H1 (cell line): Measurements from ENCODE around the gene TMEM131L. TPM values are rescaled to one million over a fixed set of nuclear protein-coding genes. Genes with fewer than 3 reads are reported as not detected.

Experiments used
- BACH1 ChIP-seq: IDR thresholded peaks from 2 replicates; pipeline ENCODE4 v1.6.1; 2012; ENCODE audit warnings: low read length, improper control_type of control experiment
- CTBP2 ChIP-seq: IDR thresholded peaks from 2 replicates; pipeline ENCODE4 v1.7.0; 2011; ENCODE audit warnings: borderline replicate concordance, mild to moderate bottlenecking, moderate library complexity, mixed read lengths, low read length; ENCODE audit not compliant: insufficient read depth, insufficient read length
- GABPA ChIP-seq: IDR thresholded peaks from 2 replicates; pipeline ENCODE4 v1.6.1; 2011; ENCODE audit warnings: mild to moderate bottlenecking, low read length, moderate library complexity, borderline replicate concordance; ENCODE audit not compliant: insufficient read depth
- RAD21 ChIP-seq, 2 experiments: IDR thresholded peaks in 1 of 2; conservative IDR thresholded peaks in 1 of 2; 2 replicates each; pipeline ENCODE4 v1.6.1; 2011; ENCODE audit warnings: low read depth in 2 of 2, low read length in 2 of 2, improper control_type of control experiment in 1 of 2, inconsistent platforms in 1 of 2, mild to moderate bottlenecking in 1 of 2, moderate library complexity in 1 of 2
- RXRA ChIP-seq: IDR thresholded peaks from 2 replicates; pipeline ENCODE4 v1.6.1; 2011; ENCODE audit warnings: low read depth, mild to moderate bottlenecking, low read length, moderate library complexity; ENCODE audit not compliant: insufficient read depth
- SAP30 ChIP-seq: fragments of 300-600 bp; sonication (generic); IDR thresholded peaks from 2 replicates; pipeline ENCODE4 v1.7.1; 2012; ENCODE audit warnings: low read length, moderate library complexity, mild to moderate bottlenecking, inconsistent platforms; ENCODE audit not compliant: insufficient read depth, insufficient replicate concordance
- SIX5 ChIP-seq: IDR thresholded peaks from 2 replicates; pipeline ENCODE4 v1.6.1; 2011; ENCODE audit warnings: mild to moderate bottlenecking, low read depth, low read length
- YY1 ChIP-seq: IDR thresholded peaks from 2 replicates; pipeline ENCODE4 v1.6.1; 2011; ENCODE audit warnings: low read depth, mild to moderate bottlenecking, low read length
- polyA plus RNA-seq, 7 experiments: library from polyadenylated mRNA; depleted of rRNA in 3 of 7; stranded (reverse) in 5 of 7; unstranded in 2 of 7; fragments of >200 nt in 5 of 7; fragments of 200-250 nt in 2 of 7; gene quantifications; 1 replicate in 5 of 7; 2 replicates in 1 of 7; 4 replicates in 1 of 7; pipeline versions ENCODE4 v1.2.1 to v1.2.3, GENCODE V29; 2011 to 2013; ENCODE audit warnings: missing spikeins in 2 of 7, mixed read lengths in 2 of 7
- total RNA-seq: library from RNA; stranded (reverse); fragmentation: NEBNext Ultra II Directional; extraction: Animal tissue kit (Norgen Biotek cat#: 25700); gene quantifications from 2 replicates; pipeline ENCODE4 v1.2.1, GENCODE V29; 2021
- TF ChIP-seq, protein P1 (sequence below): fragments of 300-600 bp; sonication (generic); IDR thresholded peaks from 2 replicates; pipeline ENCODE4 v1.7.1; 2012; ENCODE audit warnings: low read length, moderate library complexity, mild to moderate bottlenecking, inconsistent platforms; ENCODE audit not compliant: insufficient replicate concordance

The TMEM131L gene
- total and polyA plus RNA-seq, 2 of the 8 experiments (the other 6 are each of a cell fraction or from before 2014, with no cell fraction given), result 14.3 to 26.1 TPM

DNA sequence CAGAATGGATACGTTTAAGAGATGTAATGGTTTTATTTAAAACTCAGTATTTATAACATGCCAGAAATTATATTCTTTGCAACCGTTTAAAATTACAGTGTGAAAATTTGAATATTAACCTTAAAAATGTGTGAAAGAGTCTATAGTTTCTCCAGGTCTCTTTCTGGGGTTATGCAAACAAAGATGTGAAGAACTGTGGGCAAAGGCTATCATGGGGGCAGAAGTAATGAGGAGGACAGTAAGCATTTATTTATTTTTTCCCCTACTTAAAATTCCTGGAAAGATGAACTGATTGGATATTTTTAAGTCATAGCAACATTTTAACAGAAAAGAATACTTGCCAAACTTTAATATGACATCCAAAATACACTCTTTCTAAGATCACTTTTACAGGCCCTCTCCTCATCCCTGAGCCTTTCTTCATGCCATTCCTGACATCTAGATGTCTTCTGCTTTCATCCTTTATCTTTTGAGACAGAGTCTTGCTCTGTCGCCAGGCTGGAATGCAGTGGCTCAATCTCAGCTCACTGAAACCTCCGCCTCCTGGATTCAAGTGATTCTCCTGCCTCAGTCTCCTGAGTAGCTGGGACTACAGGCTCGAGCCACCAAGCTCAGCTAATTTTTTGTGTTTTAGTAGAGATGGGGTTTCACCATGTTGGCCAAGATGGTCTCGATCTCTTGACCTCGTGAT lies 46.1 kb downstream of the TMEM131L start (continued):
- TF ChIP-seq, protein P1, sequence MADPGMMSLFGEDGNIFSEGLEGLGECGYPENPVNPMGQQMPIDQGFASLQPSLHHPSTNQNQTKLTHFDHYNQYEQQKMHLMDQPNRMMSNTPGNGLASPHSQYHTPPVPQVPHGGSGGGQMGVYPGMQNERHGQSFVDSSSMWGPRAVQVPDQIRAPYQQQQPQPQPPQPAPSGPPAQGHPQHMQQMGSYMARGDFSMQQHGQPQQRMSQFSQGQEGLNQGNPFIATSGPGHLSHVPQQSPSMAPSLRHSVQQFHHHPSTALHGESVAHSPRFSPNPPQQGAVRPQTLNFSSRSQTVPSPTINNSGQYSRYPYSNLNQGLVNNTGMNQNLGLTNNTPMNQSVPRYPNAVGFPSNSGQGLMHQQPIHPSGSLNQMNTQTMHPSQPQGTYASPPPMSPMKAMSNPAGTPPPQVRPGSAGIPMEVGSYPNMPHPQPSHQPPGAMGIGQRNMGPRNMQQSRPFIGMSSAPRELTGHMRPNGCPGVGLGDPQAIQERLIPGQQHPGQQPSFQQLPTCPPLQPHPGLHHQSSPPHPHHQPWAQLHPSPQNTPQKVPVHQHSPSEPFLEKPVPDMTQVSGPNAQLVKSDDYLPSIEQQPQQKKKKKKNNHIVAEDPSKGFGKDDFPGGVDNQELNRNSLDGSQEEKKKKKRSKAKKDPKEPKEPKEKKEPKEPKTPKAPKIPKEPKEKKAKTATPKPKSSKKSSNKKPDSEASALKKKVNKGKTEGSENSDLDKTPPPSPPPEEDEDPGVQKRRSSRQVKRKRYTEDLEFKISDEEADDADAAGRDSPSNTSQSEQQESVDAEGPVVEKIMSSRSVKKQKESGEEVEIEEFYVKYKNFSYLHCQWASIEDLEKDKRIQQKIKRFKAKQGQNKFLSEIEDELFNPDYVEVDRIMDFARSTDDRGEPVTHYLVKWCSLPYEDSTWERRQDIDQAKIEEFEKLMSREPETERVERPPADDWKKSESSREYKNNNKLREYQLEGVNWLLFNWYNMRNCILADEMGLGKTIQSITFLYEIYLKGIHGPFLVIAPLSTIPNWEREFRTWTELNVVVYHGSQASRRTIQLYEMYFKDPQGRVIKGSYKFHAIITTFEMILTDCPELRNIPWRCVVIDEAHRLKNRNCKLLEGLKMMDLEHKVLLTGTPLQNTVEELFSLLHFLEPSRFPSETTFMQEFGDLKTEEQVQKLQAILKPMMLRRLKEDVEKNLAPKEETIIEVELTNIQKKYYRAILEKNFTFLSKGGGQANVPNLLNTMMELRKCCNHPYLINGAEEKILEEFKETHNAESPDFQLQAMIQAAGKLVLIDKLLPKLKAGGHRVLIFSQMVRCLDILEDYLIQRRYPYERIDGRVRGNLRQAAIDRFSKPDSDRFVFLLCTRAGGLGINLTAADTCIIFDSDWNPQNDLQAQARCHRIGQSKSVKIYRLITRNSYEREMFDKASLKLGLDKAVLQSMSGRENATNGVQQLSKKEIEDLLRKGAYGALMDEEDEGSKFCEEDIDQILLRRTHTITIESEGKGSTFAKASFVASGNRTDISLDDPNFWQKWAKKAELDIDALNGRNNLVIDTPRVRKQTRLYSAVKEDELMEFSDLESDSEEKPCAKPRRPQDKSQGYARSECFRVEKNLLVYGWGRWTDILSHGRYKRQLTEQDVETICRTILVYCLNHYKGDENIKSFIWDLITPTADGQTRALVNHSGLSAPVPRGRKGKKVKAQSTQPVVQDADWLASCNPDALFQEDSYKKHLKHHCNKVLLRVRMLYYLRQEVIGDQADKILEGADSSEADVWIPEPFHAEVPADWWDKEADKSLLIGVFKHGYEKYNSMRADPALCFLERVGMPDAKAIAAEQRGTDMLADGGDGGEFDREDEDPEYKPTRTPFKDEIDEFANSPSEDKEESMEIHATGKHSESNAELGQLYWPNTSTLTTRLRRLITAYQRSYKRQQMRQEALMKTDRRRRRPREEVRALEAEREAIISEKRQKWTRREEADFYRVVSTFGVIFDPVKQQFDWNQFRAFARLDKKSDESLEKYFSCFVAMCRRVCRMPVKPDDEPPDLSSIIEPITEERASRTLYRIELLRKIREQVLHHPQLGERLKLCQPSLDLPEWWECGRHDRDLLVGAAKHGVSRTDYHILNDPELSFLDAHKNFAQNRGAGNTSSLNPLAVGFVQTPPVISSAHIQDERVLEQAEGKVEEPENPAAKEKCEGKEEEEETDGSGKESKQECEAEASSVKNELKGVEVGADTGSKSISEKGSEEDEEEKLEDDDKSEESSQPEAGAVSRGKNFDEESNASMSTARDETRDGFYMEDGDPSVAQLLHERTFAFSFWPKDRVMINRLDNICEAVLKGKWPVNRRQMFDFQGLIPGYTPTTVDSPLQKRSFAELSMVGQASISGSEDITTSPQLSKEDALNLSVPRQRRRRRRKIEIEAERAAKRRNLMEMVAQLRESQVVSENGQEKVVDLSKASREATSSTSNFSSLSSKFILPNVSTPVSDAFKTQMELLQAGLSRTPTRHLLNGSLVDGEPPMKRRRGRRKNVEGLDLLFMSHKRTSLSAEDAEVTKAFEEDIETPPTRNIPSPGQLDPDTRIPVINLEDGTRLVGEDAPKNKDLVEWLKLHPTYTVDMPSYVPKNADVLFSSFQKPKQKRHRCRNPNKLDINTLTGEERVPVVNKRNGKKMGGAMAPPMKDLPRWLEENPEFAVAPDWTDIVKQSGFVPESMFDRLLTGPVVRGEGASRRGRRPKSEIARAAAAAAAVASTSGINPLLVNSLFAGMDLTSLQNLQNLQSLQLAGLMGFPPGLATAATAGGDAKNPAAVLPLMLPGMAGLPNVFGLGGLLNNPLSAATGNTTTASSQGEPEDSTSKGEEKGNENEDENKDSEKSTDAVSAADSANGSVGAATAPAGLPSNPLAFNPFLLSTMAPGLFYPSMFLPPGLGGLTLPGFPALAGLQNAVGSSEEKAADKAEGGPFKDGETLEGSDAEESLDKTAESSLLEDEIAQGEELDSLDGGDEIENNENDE, result no peak
- no peak for TF ChIP-seq RXRA
- no peak for TF ChIP-seq RAD21 (IDR thresholded peaks at IDR 0.05 in 1 of 2, conservative IDR thresholded peaks at IDR 0.05 in 1 of 2; ENCODE audit: low read depth in 2 of 2, low read length in 2 of 2)
- TF ChIP-seq BACH1, result no peak
- no peak for TF ChIP-seq YY1
- no peak for TF ChIP-seq CTBP2
- TF ChIP-seq SIX5, result no peak
- TF ChIP-seq GABPA, result no peak
- no peak for TF ChIP-seq SAP30
